ENCODE measurements around the gene ZNF439. TPM values are rescaled to one million over a fixed set of nuclear protein-coding genes. Genes with fewer than 3 reads are reported as not detected.

Gene ZNF439
- total and polyA plus RNA-seq, 2 of the 13 experiments (the other 11 are each of a cell fraction or from before 2014, with no cell fraction given): 2.9 to 4.9 TPM

- TF ChIP-seq MAX (IDR thresholded peaks at IDR 0.05) (peak; percentile 15; the same call in 1 of the 2 replicates), FOXC1 (CRISPR knock-in tag; IDR thresholded peaks at IDR 0.05; ENCODE audit: borderline replicate concordance) (0 out of 2 replicates have a peak, but pooled peaks have one; percentile 41), ELF3 (CRISPR knock-in tag; IDR thresholded peaks at IDR 0.05) (peak; percentile 26; the same call in 1 of the 2 replicates), HNF4A (CRISPR knock-in tag; IDR thresholded peaks at IDR 0.05) (no peak), ZNF780A (CRISPR knock-in tag; IDR thresholded peaks at IDR 0.05) (no peak), ZNF282 (IDR thresholded peaks at IDR 0.05; ENCODE audit: partially characterized antibody) (no peak), ZNF773 (CRISPR knock-in tag; IDR thresholded peaks at IDR 0.05; ENCODE audit: borderline replicate concordance) (no peak), TBX3 (IDR thresholded peaks at IDR 0.05; ENCODE audit: borderline replicate concordance) (no peak), FOXA1 (IDR thresholded peaks at IDR 0.05) (no peak), FOXA1 (CRISPR knock-in tag; IDR thresholded peaks at IDR 0.05) (no peak), MYC (CRISPR knock-in tag; IDR thresholded peaks at IDR 0.05; ENCODE audit: borderline replicate concordance) (no peak), TBX2 (CRISPR knock-in tag; IDR thresholded peaks at IDR 0.05; ENCODE audit: borderline replicate concordance) (no peak), ZNF710 (CRISPR knock-in tag; IDR thresholded peaks at IDR 0.05; ENCODE audit: borderline replicate concordance) (no peak), PAXIP1 (CRISPR knock-in tag; conservative IDR thresholded peaks at IDR 0.05) (no peak), KDM4B (CRISPR knock-in tag; IDR thresholded peaks at IDR 0.05) (no peak), ZNF101 (CRISPR knock-in tag; IDR thresholded peaks at IDR 0.05; ENCODE audit: borderline replicate concordance, low read depth) (no peak), MYPOP (CRISPR knock-in tag; IDR thresholded peaks at IDR 0.05) (no peak), NR2C2 (CRISPR knock-in tag; IDR thresholded peaks at IDR 0.05; ENCODE audit: borderline replicate concordance) (no peak), STAG1 (CRISPR knock-in tag; IDR thresholded peaks at IDR 0.05) (peak; percentile 88), SIN3B (IDR thresholded peaks at IDR 0.05; ENCODE audit: low read length) (no peak), NCOA5 (CRISPR knock-in tag; IDR thresholded peaks at IDR 0.05) (no peak), BCLAF1 (IDR thresholded peaks at IDR 0.05) (no peak)
These were observed 32.8 kb downstream of the ZNF439 start (continued) for GRCh38 chr19:11881151-11881800.
